Neural cell (in vitro differentiated cells): Measurements from ENCODE around the gene USP48.

Source experiments
- CTCF ChIP-seq: fragments of 450-650 bp; IDR thresholded peaks from 2 replicates; pipeline ENCODE4 v1.5.1; 2014; ENCODE audit warnings: antibody characterized with exemption, mild to moderate bottlenecking, moderate library complexity; ENCODE audit not compliant: poor library complexity, severe bottlenecking
- EP300 ChIP-seq: fragments of 450-650 bp; conservative IDR thresholded peaks from 2 replicates; pipeline ENCODE4 v1.6.1; 2014; ENCODE audit warnings: antibody characterized with exemption, mild to moderate bottlenecking, moderate library complexity; ENCODE audit not compliant: poor library complexity, severe bottlenecking
- POLR2AphosphoS5 ChIP-seq: IDR thresholded peaks from 2 replicates; pipeline ENCODE4 v1.6.1; 2012
- SMC3 ChIP-seq: fragments of 450-650 bp; conservative IDR thresholded peaks from 2 replicates; pipeline ENCODE4 v1.6.1; 2014; ENCODE audit warnings: antibody characterized with exemption, mild to moderate bottlenecking, moderate library complexity; ENCODE audit not compliant: poor library complexity
- TAF1 ChIP-seq: IDR thresholded peaks from 2 replicates; pipeline ENCODE4 v1.6.1; 2012; ENCODE audit warnings: low read depth

DNA sequence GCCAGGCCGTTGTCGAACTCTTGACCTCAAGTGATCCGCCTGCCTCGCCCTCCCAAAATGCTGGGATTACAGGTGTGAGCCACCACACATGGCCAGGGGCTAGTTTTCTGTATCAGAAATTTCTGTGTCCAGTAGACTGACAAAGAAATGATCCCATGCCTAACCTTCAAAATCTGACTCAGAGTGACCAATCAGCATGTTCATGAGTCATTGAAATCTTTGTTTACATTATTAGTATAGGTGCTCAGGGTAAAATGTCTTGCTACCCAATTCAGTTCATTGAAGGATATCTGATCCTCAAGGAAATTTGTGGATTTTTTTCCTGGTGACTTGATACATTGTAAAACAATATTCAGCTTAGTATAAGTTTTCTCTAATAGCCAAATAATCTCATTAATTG lies 18.2 kb upstream of the USP48 start:
- TF ChIP-seq CTCF (no peak), TAF1 (no peak), POLR2AphosphoS5 (no peak), EP300 (no peak), SMC3 (no peak)
